HepG2 (cell line): ENCODE data around the gene PSMC5. TPM values are rescaled to one million over a fixed set of nuclear protein-coding genes. Genes with fewer than 3 reads are reported as not detected.

ENCODE experiments used
- ARNT2 ChIP-seq: sonication (generic); formaldehyde crosslinking; IDR thresholded peaks from 2 replicates; pipeline ENCODE4 v1.8.0; 2022; ENCODE audit warnings: mild to moderate bottlenecking, low read depth, missing genetic modification reagents, moderate library complexity
- ARNTL ChIP-seq: sonication (generic); formaldehyde crosslinking; IDR thresholded peaks from 2 replicates; pipeline ENCODE4 v1.4.0; 2020; ENCODE audit warnings: mild to moderate bottlenecking, missing genetic modification reagents
- BHLHE40 ChIP-seq: IDR thresholded peaks from 2 replicates; pipeline ENCODE4 v1.6.1; 2011; ENCODE audit warnings: low read length, improper control_type of control experiment
- BRD4 ChIP-seq: sonication (generic); formaldehyde crosslinking; IDR thresholded peaks from 2 replicates; pipeline ENCODE4 v1.4.0; 2020; ENCODE audit warnings: missing genetic modification reagents
- DR1 ChIP-seq: sonication (generic); formaldehyde crosslinking; IDR thresholded peaks from 2 replicates; pipeline ENCODE4 v1.8.0; 2021; ENCODE audit warnings: mild to moderate bottlenecking, missing genetic modification reagents, inconsistent platforms
- FOXJ3 ChIP-seq: sonication (generic); formaldehyde crosslinking; IDR thresholded peaks from 2 replicates; pipeline ENCODE4 v1.4.0; 2020; ENCODE audit warnings: missing genetic modification reagents, mild to moderate bottlenecking, borderline replicate concordance
- HNF4G ChIP-seq, 2 experiments: sonication (generic) in 1 of 2; formaldehyde crosslinking in 1 of 2; IDR thresholded peaks; 2 replicates each; pipeline versions ENCODE4 v1.4.0 to v1.6.1; 2011 to 2020; ENCODE audit warnings: borderline replicate concordance in 2 of 2, low read depth in 2 of 2, mild to moderate bottlenecking in 2 of 2, low read length in 1 of 2, missing genetic modification reagents in 1 of 2, moderate library complexity in 1 of 2
- KDM4B ChIP-seq: sonication (generic); formaldehyde crosslinking; IDR thresholded peaks from 2 replicates; pipeline ENCODE4 v1.4.0; 2020; ENCODE audit warnings: missing genetic modification reagents
- REPIN1 ChIP-seq: sonication (generic); formaldehyde crosslinking; IDR thresholded peaks from 2 replicates; pipeline ENCODE4 v1.8.0; 2022; ENCODE audit warnings: missing genetic modification reagents, low read depth, mild to moderate bottlenecking, borderline replicate concordance
- SIN3A ChIP-seq: IDR thresholded peaks from 2 replicates; pipeline ENCODE4 v1.6.1; 2011; ENCODE audit warnings: low read depth, mild to moderate bottlenecking, control low read depth, low read length, borderline replicate concordance
- ZKSCAN8 ChIP-seq: IDR thresholded peaks from 2 replicates; pipeline ENCODE4 v1.6.1; 2016; ENCODE audit warnings: borderline replicate concordance, missing genetic modification reagents, missing compliant biosample characterization
- ZNF160 ChIP-seq: sonication (generic); formaldehyde crosslinking; IDR thresholded peaks from 2 replicates; pipeline ENCODE4 v1.8.0; 2022; ENCODE audit warnings: mild to moderate bottlenecking, inconsistent platforms, missing genetic modification reagents
- ZNF205 ChIP-seq: IDR thresholded peaks from 2 replicates; pipeline ENCODE4 v1.6.1; 2018; ENCODE audit warnings: missing biosample characterization, missing genetic modification reagents
- ZNF224 ChIP-seq: sonication (generic); formaldehyde crosslinking; IDR thresholded peaks from 2 replicates; pipeline ENCODE4 v1.5.0; 2020; ENCODE audit warnings: mild to moderate bottlenecking, missing genetic modification reagents
- ZNF256 ChIP-seq: sonication (generic); formaldehyde crosslinking; conservative IDR thresholded peaks from 2 replicates; pipeline ENCODE4 v1.4.0; 2020; ENCODE audit warnings: missing genetic modification reagents
- ZNF343 ChIP-seq: sonication (generic); formaldehyde crosslinking; IDR thresholded peaks from 2 replicates; pipeline ENCODE4 v1.4.0; 2020; ENCODE audit warnings: mild to moderate bottlenecking, missing genetic modification reagents
- ZNF530 ChIP-seq: sonication (generic); formaldehyde crosslinking; IDR thresholded peaks from 2 replicates; pipeline ENCODE4 v1.5.0; 2020; ENCODE audit warnings: low read depth, mild to moderate bottlenecking, missing genetic modification reagents
- ZNF558 ChIP-seq: sonication (generic); formaldehyde crosslinking; IDR thresholded peaks from 2 replicates; pipeline ENCODE4 v1.9.0; 2022; ENCODE audit warnings: mild to moderate bottlenecking, missing genetic modification reagents, borderline replicate concordance
- ZNF567 ChIP-seq: sonication (generic); formaldehyde crosslinking; IDR thresholded peaks from 2 replicates; pipeline ENCODE4 v1.8.1; 2023; ENCODE audit warnings: mild to moderate bottlenecking, missing genetic modification reagents, borderline replicate concordance
- ZNF572 ChIP-seq: sonication (generic); formaldehyde crosslinking; IDR thresholded peaks from 2 replicates; pipeline ENCODE4 v1.5.1; 2020; ENCODE audit warnings: mild to moderate bottlenecking, missing genetic modification reagents
- ZNF709 ChIP-seq: sonication (generic); formaldehyde crosslinking; IDR thresholded peaks from 2 replicates; pipeline ENCODE4 v1.5.0; 2020; ENCODE audit warnings: mild to moderate bottlenecking, missing genetic modification reagents
- ZNF782 ChIP-seq: sonication (generic); formaldehyde crosslinking; IDR thresholded peaks from 2 replicates; pipeline ENCODE4 v1.4.0; 2020; ENCODE audit warnings: missing genetic modification reagents, mild to moderate bottlenecking, borderline replicate concordance
- polyA plus RNA-seq, 8 experiments: library from polyadenylated mRNA; depleted of rRNA in 3 of 8; stranded (reverse) in 7 of 8; unstranded in 1 of 8; fragments of >200 nt; fragmentation: Illumina TruSeq in 4 of 8; extraction: Trizol in 4 of 8; gene quantifications; 2 replicates each; pipeline versions ENCODE4 v1.2.1 to v1.2.3, GENCODE V29; 2011 to 2016; ENCODE audit warnings: low read depth in 4 of 8, missing spikeins in 1 of 8, mixed read lengths in 1 of 8; ENCODE audit not compliant: insufficient read depth in 1 of 8
- total RNA-seq, 5 experiments: library from RNA; depleted of rRNA; stranded (reverse); fragments of >200 nt; fragmentation: Illumina TruSeq; extraction: Trizol; gene quantifications; 2 replicates each; pipeline ENCODE4 v1.2.3, GENCODE V29; 2016; ENCODE audit warnings: low read depth in 1 of 5
- TF ChIP-seq, protein P1 (sequence below), 2 experiments: IDR thresholded peaks; 2 replicates each; pipeline ENCODE4 v1.6.1; 2011 to 2012; ENCODE audit warnings: low read length in 2 of 2, borderline replicate concordance in 1 of 2, low read depth in 1 of 2, mild to moderate bottlenecking in 1 of 2, moderate library complexity in 1 of 2
- TF ChIP-seq, protein P2 (sequence below): IDR thresholded peaks from 2 replicates; pipeline ENCODE4 v1.6.1; 2012; ENCODE audit warnings: low read depth, low read length, improper control_type of control experiment

The PSMC5 gene
- total and polyA plus RNA-seq, 2 of the 13 experiments (the other 11 are each of a cell fraction or from before 2014, with no cell fraction given) = 35.3 to 128 TPM

DNA sequence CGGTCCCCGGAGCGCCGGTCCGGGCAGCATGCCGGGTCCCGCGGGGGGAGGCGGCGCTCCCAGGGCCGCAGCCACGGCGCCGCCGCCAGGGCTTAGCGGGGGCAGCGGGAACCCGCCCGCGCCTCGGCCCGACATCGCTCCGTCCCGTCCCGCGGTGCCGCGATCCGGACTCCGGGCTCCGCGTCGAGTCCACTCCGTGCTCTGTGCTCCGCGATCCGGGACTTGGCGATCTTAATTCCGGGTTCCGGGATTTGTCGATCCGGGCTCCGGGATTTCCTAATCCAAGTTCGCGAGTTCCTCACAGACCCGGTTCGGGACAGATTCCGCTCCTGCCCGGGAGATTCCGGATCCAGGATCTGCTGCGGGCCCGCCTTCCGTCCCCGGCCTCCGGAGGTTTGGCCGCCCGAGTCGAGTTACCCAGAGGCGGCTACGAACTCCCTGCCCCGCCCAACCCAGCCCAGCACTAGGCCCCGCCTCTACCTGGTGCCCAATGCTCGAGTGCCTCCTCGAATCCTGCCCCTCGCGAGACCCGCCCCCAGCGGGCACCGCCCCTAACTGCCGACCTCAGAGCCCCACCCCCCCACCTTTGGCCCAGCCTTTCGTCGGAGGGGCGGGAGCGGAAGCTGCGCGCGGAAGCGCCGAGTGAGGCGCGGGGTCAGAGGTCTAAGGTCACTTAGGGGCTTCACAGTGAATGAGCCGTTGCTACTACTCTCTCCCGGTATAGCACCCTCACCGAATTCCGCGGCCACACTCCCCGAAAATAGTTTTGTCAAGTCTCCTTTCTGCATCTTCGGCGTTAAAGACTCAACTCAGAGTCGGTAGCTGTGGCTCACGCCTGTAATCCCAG, 15.5 kb downstream of the PSMC5 start, which contains the start of gene SMARCD2 (continued):
- peak; percentile 96; the same call in 1 of the 2 replicates for TF ChIP-seq KDM4B (CRISPR knock-in tag)
- TF ChIP-seq ZNF572 (CRISPR knock-in tag) = no peak
- peak; percentile 93; the same call in 1 of the 2 replicates for TF ChIP-seq ZNF558 (CRISPR knock-in tag)
- peak; percentile 97 for TF ChIP-seq ARNT2
- peak; percentile 40; the same call in 1 of the 2 replicates for TF ChIP-seq ARNTL (CRISPR knock-in tag)
- TF ChIP-seq, protein P1, sequence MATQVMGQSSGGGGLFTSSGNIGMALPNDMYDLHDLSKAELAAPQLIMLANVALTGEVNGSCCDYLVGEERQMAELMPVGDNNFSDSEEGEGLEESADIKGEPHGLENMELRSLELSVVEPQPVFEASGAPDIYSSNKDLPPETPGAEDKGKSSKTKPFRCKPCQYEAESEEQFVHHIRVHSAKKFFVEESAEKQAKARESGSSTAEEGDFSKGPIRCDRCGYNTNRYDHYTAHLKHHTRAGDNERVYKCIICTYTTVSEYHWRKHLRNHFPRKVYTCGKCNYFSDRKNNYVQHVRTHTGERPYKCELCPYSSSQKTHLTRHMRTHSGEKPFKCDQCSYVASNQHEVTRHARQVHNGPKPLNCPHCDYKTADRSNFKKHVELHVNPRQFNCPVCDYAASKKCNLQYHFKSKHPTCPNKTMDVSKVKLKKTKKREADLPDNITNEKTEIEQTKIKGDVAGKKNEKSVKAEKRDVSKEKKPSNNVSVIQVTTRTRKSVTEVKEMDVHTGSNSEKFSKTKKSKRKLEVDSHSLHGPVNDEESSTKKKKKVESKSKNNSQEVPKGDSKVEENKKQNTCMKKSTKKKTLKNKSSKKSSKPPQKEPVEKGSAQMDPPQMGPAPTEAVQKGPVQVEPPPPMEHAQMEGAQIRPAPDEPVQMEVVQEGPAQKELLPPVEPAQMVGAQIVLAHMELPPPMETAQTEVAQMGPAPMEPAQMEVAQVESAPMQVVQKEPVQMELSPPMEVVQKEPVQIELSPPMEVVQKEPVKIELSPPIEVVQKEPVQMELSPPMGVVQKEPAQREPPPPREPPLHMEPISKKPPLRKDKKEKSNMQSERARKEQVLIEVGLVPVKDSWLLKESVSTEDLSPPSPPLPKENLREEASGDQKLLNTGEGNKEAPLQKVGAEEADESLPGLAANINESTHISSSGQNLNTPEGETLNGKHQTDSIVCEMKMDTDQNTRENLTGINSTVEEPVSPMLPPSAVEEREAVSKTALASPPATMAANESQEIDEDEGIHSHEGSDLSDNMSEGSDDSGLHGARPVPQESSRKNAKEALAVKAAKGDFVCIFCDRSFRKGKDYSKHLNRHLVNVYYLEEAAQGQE (IDR thresholded peaks at IDR 0.05; ENCODE audit: borderline replicate concordance in 1 of 2, low read depth in 1 of 2, low read length in 2 of 2) = peak in 1 of 2 experiments; percentile 78; a peak in 2 of 4 replicates
- no peak for TF ChIP-seq ZNF343
- TF ChIP-seq ZNF782 (CRISPR knock-in tag) = no peak; the same call in 1 of the 2 replicates
- TF ChIP-seq FOXJ3 = peak; percentile 86
- TF ChIP-seq ZNF256 (CRISPR knock-in tag) = peak; percentile 83
- 0 out of 2 replicates have a peak, but pooled peaks have one; percentile 19 for TF ChIP-seq BHLHE40
- no peak; the same call in none of the 2 replicates for TF ChIP-seq ZNF160 (CRISPR knock-in tag)
- TF ChIP-seq SIN3A = peak; percentile 78; the same call in 1 of the 2 replicates
- peak; percentile 77 for TF ChIP-seq ZKSCAN8
- TF ChIP-seq DR1 (CRISPR knock-in tag) = peak; percentile 87
- TF ChIP-seq REPIN1 (CRISPR knock-in tag) = peak; percentile 99
- TF ChIP-seq ZNF567 = peak; percentile 81
- TF ChIP-seq HNF4G (IDR thresholded peaks at IDR 0.05; ENCODE audit: borderline replicate concordance, low read depth, low read length) = peak; percentile 89
- TF ChIP-seq HNF4G (CRISPR knock-in tag; IDR thresholded peaks at IDR 0.05; ENCODE audit: borderline replicate concordance, low read depth) = peak; percentile 74
- 0 out of 2 replicates have a peak, but pooled peaks have one; percentile 58 for TF ChIP-seq ZNF530 (CRISPR knock-in tag)
- TF ChIP-seq ZNF709 (CRISPR knock-in tag) = peak; percentile 85; the same call in 1 of the 2 replicates
- TF ChIP-seq BRD4 = peak; percentile 97
- peak; percentile 50; the same call in 1 of the 2 replicates for TF ChIP-seq ZNF224 (CRISPR knock-in tag)
- TF ChIP-seq ZNF205 = peak; percentile 93
- TF ChIP-seq, protein P2, sequence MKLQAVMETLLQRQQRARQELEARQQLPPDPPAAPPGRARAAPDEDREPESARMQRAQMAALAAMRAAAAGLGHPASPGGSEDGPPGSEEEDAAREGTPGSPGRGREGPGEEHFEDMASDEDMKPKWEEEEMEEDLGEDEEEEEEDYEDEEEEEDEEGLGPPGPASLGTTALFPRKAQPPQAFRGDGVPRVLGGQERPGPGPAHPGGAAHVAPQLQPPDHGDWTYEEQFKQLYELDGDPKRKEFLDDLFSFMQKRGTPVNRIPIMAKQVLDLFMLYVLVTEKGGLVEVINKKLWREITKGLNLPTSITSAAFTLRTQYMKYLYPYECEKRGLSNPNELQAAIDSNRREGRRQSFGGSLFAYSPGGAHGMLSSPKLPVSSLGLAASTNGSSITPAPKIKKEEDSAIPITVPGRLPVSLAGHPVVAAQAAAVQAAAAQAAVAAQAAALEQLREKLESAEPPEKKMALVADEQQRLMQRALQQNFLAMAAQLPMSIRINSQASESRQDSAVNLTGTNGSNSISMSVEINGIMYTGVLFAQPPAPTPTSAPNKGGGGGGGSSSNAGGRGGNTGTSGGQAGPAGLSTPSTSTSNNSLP = peak; percentile 100
